Fibroblast of the aortic adventitia (primary cell): ENCODE measurements around the gene PEX19. TPM values are rescaled to one million over a fixed set of nuclear protein-coding genes. Genes with fewer than 3 reads are reported as not detected.

Experiments
- DNase-seq: peaks from one replicate; pipeline ENCODE4 v3.0.0-alpha.2; 2010; ENCODE audit warnings: low read depth
- H3K4me3 ChIP-seq: 2 replicates; pipeline ENCODE4 v1.5.1; 2011; ENCODE audit warnings: low read depth, mild to moderate bottlenecking, control low read depth, low read length, moderate library complexity
- total RNA-seq: library from RNA; depleted of rRNA; stranded (reverse); fragments of >200 nt; gene quantifications from 2 replicates; pipeline ENCODE4 v1.2.3, GENCODE V29; 2012; ENCODE audit warnings: low replicate concordance
- TF ChIP-seq, protein P1 (sequence below): IDR thresholded peaks from 2 replicates; pipeline ENCODE4 v1.5.1; 2011; ENCODE audit warnings: mild to moderate bottlenecking, low read length, control low read depth, inconsistent platforms; ENCODE audit not compliant: insufficient read depth

Gene PEX19
- total RNA-seq, 1 donor, result 55.1 TPM

- TF ChIP-seq, protein P1, sequence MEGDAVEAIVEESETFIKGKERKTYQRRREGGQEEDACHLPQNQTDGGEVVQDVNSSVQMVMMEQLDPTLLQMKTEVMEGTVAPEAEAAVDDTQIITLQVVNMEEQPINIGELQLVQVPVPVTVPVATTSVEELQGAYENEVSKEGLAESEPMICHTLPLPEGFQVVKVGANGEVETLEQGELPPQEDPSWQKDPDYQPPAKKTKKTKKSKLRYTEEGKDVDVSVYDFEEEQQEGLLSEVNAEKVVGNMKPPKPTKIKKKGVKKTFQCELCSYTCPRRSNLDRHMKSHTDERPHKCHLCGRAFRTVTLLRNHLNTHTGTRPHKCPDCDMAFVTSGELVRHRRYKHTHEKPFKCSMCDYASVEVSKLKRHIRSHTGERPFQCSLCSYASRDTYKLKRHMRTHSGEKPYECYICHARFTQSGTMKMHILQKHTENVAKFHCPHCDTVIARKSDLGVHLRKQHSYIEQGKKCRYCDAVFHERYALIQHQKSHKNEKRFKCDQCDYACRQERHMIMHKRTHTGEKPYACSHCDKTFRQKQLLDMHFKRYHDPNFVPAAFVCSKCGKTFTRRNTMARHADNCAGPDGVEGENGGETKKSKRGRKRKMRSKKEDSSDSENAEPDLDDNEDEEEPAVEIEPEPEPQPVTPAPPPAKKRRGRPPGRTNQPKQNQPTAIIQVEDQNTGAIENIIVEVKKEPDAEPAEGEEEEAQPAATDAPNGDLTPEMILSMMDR, result no peak
- no peak overlapping the region for H3K4me3 ChIP-seq
- no peak for DNase-seq
Measured at GRCh38 chr1:160277987-160278386, 6.9 kb downstream of the PEX19 start.

- TF ChIP-seq, protein P1, result no peak
- no peak overlapping the region for H3K4me3 ChIP-seq
- no peak for DNase-seq
Measured at GRCh38 chr1:160277330-160277729, 7.6 kb downstream of the PEX19 start.

DNA sequence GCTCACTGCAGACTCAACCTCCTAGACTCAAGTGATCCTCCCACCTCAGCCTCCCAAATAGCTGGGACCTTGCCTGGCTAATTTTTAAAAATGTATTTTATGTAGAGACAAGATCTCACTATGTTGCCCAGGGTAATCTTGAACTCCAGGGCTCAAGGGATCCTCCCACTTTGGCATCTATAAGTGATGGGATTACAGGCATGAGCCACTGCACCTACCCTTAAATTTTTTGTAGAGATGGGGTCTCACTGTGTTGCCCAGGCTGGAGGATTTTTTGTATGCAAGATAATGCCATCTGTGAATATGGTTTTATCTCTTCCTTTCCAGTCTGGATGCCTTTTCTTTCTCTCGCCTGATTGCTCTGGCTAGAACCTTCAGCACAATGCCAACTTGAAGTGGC lies 13.9 kb downstream of the PEX19 start:
- no peak overlapping the region for H3K4me3 ChIP-seq
- TF ChIP-seq, protein P1, result no peak
- no peak for DNase-seq

DNA sequence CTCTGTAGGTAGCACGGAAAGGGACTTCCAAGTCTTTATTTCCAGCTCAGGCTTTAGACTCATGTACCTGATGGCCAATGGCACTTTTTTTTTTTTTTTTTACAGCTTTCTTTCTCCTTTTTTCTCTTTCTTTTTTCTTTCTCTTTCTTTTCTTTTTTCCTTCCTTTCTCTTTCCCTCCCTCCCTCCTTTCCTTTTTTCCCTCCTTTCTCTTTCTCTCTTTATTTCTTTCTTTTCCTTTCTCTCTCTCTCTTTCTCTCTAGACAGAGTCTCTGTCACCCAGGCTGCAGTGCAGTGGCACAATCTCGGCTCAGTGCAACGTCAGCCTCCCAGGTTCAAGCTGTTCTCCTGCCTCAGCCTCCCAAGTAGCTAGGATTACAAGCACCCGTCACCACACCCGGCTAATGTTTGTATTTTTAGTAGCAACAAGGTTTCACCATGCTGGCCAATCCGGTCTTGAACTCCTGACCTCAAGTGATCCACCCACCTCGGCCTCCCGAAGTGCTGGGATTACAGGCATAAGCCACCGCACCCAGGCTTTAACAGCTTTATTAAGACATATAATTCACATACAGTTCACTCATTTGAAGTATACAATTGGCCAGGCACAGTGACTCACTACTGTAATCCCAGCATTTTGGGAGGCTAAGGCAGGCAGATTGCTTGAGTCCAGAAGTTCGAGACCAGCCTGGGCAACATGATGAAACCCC lies 17.5 kb downstream of the PEX19 start:
- no peak overlapping the region for H3K4me3 ChIP-seq
- TF ChIP-seq, protein P1, result no peak
- no peak for DNase-seq

- no peak for DNase-seq
- no peak overlapping the region for H3K4me3 ChIP-seq
- TF ChIP-seq, protein P1, result no peak
Measured at GRCh38 chr1:160264795-160265307, 20.1 kb downstream of the PEX19 start.

DNA sequence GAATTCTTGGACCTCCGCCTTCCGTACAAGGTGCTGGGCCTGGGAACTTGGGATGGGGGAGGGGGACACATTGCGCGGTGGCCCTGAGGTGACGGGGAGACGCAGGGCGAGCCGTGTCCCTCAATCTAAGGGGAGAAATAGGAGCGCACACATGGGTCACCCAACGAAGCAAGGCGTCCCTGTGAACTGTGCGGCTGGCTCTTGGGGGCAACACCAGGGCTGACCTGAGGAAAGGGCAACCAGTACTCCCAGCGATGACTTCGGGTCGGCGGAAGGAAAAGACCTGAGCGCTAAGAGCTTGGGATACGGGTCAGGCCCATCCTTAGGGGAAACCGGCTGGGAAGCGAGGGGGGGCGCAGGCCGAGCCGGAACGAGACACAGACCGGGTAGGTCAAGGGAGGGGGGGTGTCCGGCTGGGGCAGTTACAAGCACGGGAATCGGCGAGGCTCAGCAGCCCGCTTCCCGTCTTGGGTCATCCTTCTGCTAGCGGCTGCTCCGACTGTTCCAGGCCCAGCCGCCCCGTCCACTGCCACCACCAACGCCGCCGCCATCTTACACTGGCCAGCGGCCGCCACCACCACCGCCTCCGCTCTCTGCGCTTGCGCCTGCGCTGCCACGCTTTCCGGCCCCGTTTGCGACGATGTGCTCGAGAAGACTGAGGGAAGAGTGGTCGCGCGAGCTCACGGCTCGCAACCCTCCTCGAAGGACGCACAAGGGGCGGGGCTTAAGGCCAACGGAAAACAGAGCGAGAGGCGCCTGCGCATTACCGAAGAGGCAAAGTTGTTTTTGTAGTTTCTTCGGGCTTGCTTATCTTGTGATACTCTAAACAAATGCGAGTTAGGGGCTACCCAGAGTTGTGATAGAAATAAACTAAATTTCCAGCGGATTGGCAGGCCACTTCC lies 22.8 kb downstream of the PEX19 start, which contains the start of gene DCAF8:
TSS of gene DCAF8 (minus strand) at position 657 of the 902 bp plus-strand sequence. CDS start 18,541 bp downstream, outside the sequence.
- TF ChIP-seq, protein P1, result peak; percentile 6
- peak within 1 kb of the TSS; percentile 100 for H3K4me3 ChIP-seq
- peak; percentile 96 for DNase-seq
